Esophagus (tissue), 2 donors: Measurements from ENCODE around the gene ANOS1. TPM values are rescaled to one million over a fixed set of nuclear protein-coding genes. Genes with fewer than 3 reads are reported as not detected.

Source experiments
- H3K27ac ChIP-seq, 2 donors: one replicate each; pipeline ENCODE4 v1.5.1; 2013; ENCODE audit warnings: low read depth in 2 of 2, mild to moderate bottlenecking in 2 of 2, inconsistent platforms in 1 of 2, low read length in 1 of 2, moderate library complexity in 1 of 2
- H3K27me3 ChIP-seq, 2 donors: one replicate each; pipeline ENCODE4 v1.6.1; 2013; ENCODE audit warnings: low read length in 2 of 2, control low read depth in 1 of 2, mild to moderate bottlenecking in 1 of 2; ENCODE audit not compliant: insufficient read depth in 2 of 2, control insufficient read depth in 1 of 2
- H3K36me3 ChIP-seq, 2 donors: one replicate each; pipeline ENCODE4 v1.6.1; 2013; ENCODE audit warnings: low read length in 1 of 2; ENCODE audit not compliant: control insufficient read depth in 2 of 2, insufficient read depth in 2 of 2
- H3K4me1 ChIP-seq, 2 donors: one replicate each; pipeline ENCODE4 v1.6.1; 2013; ENCODE audit warnings: low read length in 1 of 2; ENCODE audit not compliant: control insufficient read depth in 2 of 2, insufficient read depth in 2 of 2
- H3K4me3 ChIP-seq, 2 donors: one replicate each; pipeline ENCODE4 v1.5.1; 2013; ENCODE audit warnings: low read length in 2 of 2, mild to moderate bottlenecking in 2 of 2, low read depth in 1 of 2, moderate library complexity in 1 of 2
- H3K9me3 ChIP-seq, 2 donors: one replicate each; pipeline ENCODE4 v1.6.1; 2013; ENCODE audit warnings: mild to moderate bottlenecking in 2 of 2, low read depth in 1 of 2, low read length in 1 of 2, moderate library complexity in 1 of 2; ENCODE audit not compliant: control insufficient read depth in 2 of 2, insufficient read depth in 1 of 2
- WGBS, 2 donors: extraction: QIAGEN DNeasy Blood & Tissue Kit; methylation state at CpG; one replicate each; pipeline ENCODE4 v1.1.7; 2013; 5-methylcytosine and 5-hydroxymethylcytosine counted together
- polyA plus RNA-seq, 2 donors: library from polyadenylated mRNA; stranded (reverse); fragments of 200-250 nt; gene quantifications; one replicate each; pipeline ENCODE4 v1.2.3, GENCODE V29; 2013
- donor health status: healthy with polysubstance abuse.
- donor health status: Bipolar disorder and iron deficiency.

ANOS1 gene
- polyA plus RNA-seq, 2 donors, result 0.48 to 0.55 TPM

- H3K27me3 ChIP-seq, result no peaks in the 10 kb centered on the region
- H3K36me3 ChIP-seq, result no peaks in the 10 kb centered on the region
- 55 to 63% methylated on average over 7 of the region's 7 CpGs for WGBS, 2 donors
- no peak overlapping the region for H3K27ac ChIP-seq
- no peaks in the 10 kb centered on the region for H3K4me1 ChIP-seq
- no peak overlapping the region for H3K4me3 ChIP-seq
- no peaks in the 10 kb centered on the region for H3K9me3 ChIP-seq
Measured at GRCh38 chrX:8647176-8647575, 84.8 kb downstream of the ANOS1 start.

GRCh38 chrX:8639949-8640475, 91.9 kb downstream of the ANOS1 start:
- no peak overlapping the region for H3K27ac ChIP-seq
- H3K4me1 ChIP-seq, result no peaks in the 10 kb centered on the region
- no peaks in the 10 kb centered on the region for H3K27me3 ChIP-seq
- H3K9me3 ChIP-seq, result no peaks in the 10 kb centered on the region
- 54 to 84% methylated on average over 11 of the region's 11 CpGs for WGBS, 2 donors
- no peak overlapping the region for H3K4me3 ChIP-seq
- H3K36me3 ChIP-seq, result no peaks in the 10 kb centered on the region

GRCh38 chrX:8636497-8636896, 95.4 kb downstream of the ANOS1 start:
- no peaks in the 10 kb centered on the region for H3K27me3 ChIP-seq
- no peak overlapping the region for H3K27ac ChIP-seq
- no peaks in the 10 kb centered on the region for H3K4me1 ChIP-seq
- no peaks in the 10 kb centered on the region for H3K36me3 ChIP-seq
- H3K9me3 ChIP-seq, result no peaks in the 10 kb centered on the region
- H3K4me3 ChIP-seq, result no peak overlapping the region

- H3K4me1 ChIP-seq, result no peaks in the 10 kb centered on the region
- H3K27ac ChIP-seq, result no peak overlapping the region
- no peaks in the 10 kb centered on the region for H3K27me3 ChIP-seq
- no peaks in the 10 kb centered on the region for H3K36me3 ChIP-seq
- H3K4me3 ChIP-seq, result no peak overlapping the region
- WGBS, 2 donors, result 91 to 94% methylated on average over 5 of the region's 5 CpGs
- H3K9me3 ChIP-seq, result peaks cover 0 to under 1% of the 10 kb centered on the region in 2 donors
Measured at GRCh38 chrX:8635812-8636211, 96.1 kb downstream of the ANOS1 start.

- no peak overlapping the region for H3K4me3 ChIP-seq
- 16 to 34% methylated on average over 7 of the region's 7 CpGs for WGBS, 2 donors
- peaks cover 0 to 2% of the 10 kb centered on the region in 2 donors for H3K9me3 ChIP-seq
- no peak overlapping the region for H3K27ac ChIP-seq
- no peaks in the 10 kb centered on the region for H3K36me3 ChIP-seq
- no peaks in the 10 kb centered on the region for H3K4me1 ChIP-seq
- no peaks in the 10 kb centered on the region for H3K27me3 ChIP-seq
Measured at GRCh38 chrX:8632924-8633323, 99.0 kb downstream of the ANOS1 start.

GRCh38 chrX:8629871-8630270, 102.1 kb downstream of the ANOS1 start:
- no peaks in the 10 kb centered on the region for H3K27me3 ChIP-seq
- H3K4me1 ChIP-seq, result no peaks in the 10 kb centered on the region
- H3K9me3 ChIP-seq, result peaks cover 0 to 2% of the 10 kb centered on the region in 2 donors
- no peaks in the 10 kb centered on the region for H3K36me3 ChIP-seq
- WGBS, 2 donors, result 49 to 72% methylated on average over 7 of the region's 7 CpGs
- H3K4me3 ChIP-seq, result no peak overlapping the region
- H3K27ac ChIP-seq, result no peak overlapping the region

GRCh38 chrX:8627796-8628195, 104.1 kb downstream of the ANOS1 start:
- H3K4me3 ChIP-seq, result no peak overlapping the region
- H3K36me3 ChIP-seq, result no peaks in the 10 kb centered on the region
- H3K27me3 ChIP-seq, result no peaks in the 10 kb centered on the region
- H3K27ac ChIP-seq, result no peak overlapping the region
- H3K9me3 ChIP-seq, result peaks cover 0 to 2% of the 10 kb centered on the region in 2 donors
- H3K4me1 ChIP-seq, result no peaks in the 10 kb centered on the region

- Histone ChIP-seq H3K9me3 (no peaks in the 10 kb centered on the region), H3K27me3 (no peaks in the 10 kb centered on the region), H3K4me1 (no peaks in the 10 kb centered on the region), H3K4me3 (no peak overlapping the region), H3K36me3 (no peaks in the 10 kb centered on the region), H3K27ac (no peak overlapping the region)
- 38 to 56% methylated on average over 2 of the region's 2 CpGs for WGBS, 2 donors
Measured at GRCh38 chrX:8607326-8607725, 124.6 kb downstream of the ANOS1 start.

GRCh38 chrX:8604131-8604530, 127.8 kb downstream of the ANOS1 start:
- no peaks in the 10 kb centered on the region for H3K9me3 ChIP-seq
- H3K4me1 ChIP-seq, result no peaks in the 10 kb centered on the region
- H3K36me3 ChIP-seq, result no peaks in the 10 kb centered on the region
- 81 to 89% methylated on average over 5 of the region's 5 CpGs for WGBS, 2 donors
- H3K27ac ChIP-seq, result no peak overlapping the region
- no peak overlapping the region for H3K4me3 ChIP-seq
- no peaks in the 10 kb centered on the region for H3K27me3 ChIP-seq

- no peaks in the 10 kb centered on the region for H3K9me3 ChIP-seq
- H3K27ac ChIP-seq, result no peak overlapping the region
- H3K4me3 ChIP-seq, result no peak overlapping the region
- H3K36me3 ChIP-seq, result no peaks in the 10 kb centered on the region
- H3K4me1 ChIP-seq, result no peaks in the 10 kb centered on the region
- H3K27me3 ChIP-seq, result no peaks in the 10 kb centered on the region
- 89 to 92% methylated on average over 4 of the region's 4 CpGs for WGBS, 2 donors
Measured at GRCh38 chrX:8591501-8591900, 140.4 kb downstream of the ANOS1 start.
